ENCODE measurements around the gene PPP4R3A. TPM values are rescaled to one million over a fixed set of nuclear protein-coding genes. Genes with fewer than 3 reads are reported as not detected.

Gene PPP4R3A
- total and polyA plus RNA-seq, 10 of the 15 experiments (the other 5 are each of a cell fraction or from before 2014, with no cell fraction given) = 19.4 to 97.8 (median 62.9) TPM

DNA sequence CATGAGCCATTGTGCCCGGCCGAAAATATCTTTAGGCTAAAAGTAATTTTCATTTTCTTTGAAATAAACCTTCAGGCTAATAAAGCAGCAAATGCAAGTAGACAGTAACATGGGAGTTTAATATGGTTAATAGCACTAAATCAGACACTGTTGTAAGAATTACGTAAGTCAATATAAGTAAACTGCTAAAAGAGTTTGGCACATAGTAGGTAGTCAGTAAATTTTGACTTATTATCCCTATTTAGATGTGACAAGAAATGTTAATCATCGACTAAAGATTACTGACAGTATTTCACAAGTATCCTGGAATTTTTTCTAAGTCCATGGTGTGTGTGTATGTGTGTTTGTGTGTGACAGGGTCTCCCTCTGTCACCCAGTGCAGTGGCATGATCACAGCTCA lies 3.9 kb downstream of the PPP4R3A start:
- Histone ChIP-seq H3K27ac (ENCODE audit: control insufficient read depth, insufficient read depth) (no peak overlapping the region), H4K20me1 (ENCODE audit: control insufficient read depth, insufficient read depth) (peaks cover 6% of the 10 kb centered on the region; the same call in 1 of the 2 replicates), H3K79me2 (ENCODE audit: control insufficient read depth, insufficient read depth, low read length) (peaks cover 93% of the 10 kb centered on the region), H3K36me3 (ENCODE audit: control insufficient read depth in 2 of 2, insufficient read depth in 2 of 2, low read length in 1 of 2) (peaks cover 1 to 22% of the 10 kb centered on the region in 2 experiments; a peak in 3 of 4 replicates), H3K9ac (ENCODE audit: control insufficient read depth, insufficient read depth, low read length) (no peak overlapping the region), H3K9me3 (replicated peaks; ENCODE audit: control insufficient read depth, insufficient read depth, low read length) (no peaks in the 10 kb centered on the region; the same call in 2 of the 3 replicates), H2AFZ (ENCODE audit: control insufficient read depth, low read depth, low read length) (no peak overlapping the region), H3K4me1 (ENCODE audit: control insufficient read depth, insufficient read depth, low read length) (peaks cover 5% of the 10 kb centered on the region), H3K4me3 (peak overlapping the region; percentile 35; the same call in 1 of the 2 replicates), H3K27me3 (replicated peaks in 1 of 2; ENCODE audit: control insufficient read depth in 2 of 2, insufficient read depth in 2 of 2, low read length in 1 of 2) (no peaks in the 10 kb centered on the region), H3K4me2 (ENCODE audit: control insufficient read depth, insufficient read depth) (peak overlapping the region; percentile 67)
- TSS peak; percentile 19 for BruUV-seq (replicated peaks)
- 88% methylated on average over 4 of the region's 4 CpGs for WGBS (ENCODE audit: insufficient coverage, insufficient replicate concordance, low lambda C conversion rate, missing lambda C conversion rate)
- ATAC-seq (no peak), FAIRE-seq (no peak), DNase-seq (ENCODE audit: low read depth, low spot score) (no peak)
- ChIA-PET POLR2A (no interaction called here), CTCF (no interaction called here), RAD21 (ENCODE audit: unreplicated experiment) (interaction anchor here (1.5 kb wide), 1 partner anchor 10 kb away, joined by 3 read pairs; no protein-coding TSS in a partner anchor), SMC1A (ENCODE audit: uncharacterized antibody, unreplicated experiment) (no interaction called here)
- in situ Hi-C loops (cut with MboI) (loop anchor here (25.0 kb wide), 1 partner anchor 1119 kb away; the partner anchor contains the start of gene CALM1), intact Hi-C loops (cut with micrococcal nuclease; ENCODE audit: unreplicated experiment) (loop anchor here (10.0 kb wide), 1 partner anchor 181 kb away; no protein-coding TSS in a partner anchor)
- TF ChIP-seq, protein P1, sequence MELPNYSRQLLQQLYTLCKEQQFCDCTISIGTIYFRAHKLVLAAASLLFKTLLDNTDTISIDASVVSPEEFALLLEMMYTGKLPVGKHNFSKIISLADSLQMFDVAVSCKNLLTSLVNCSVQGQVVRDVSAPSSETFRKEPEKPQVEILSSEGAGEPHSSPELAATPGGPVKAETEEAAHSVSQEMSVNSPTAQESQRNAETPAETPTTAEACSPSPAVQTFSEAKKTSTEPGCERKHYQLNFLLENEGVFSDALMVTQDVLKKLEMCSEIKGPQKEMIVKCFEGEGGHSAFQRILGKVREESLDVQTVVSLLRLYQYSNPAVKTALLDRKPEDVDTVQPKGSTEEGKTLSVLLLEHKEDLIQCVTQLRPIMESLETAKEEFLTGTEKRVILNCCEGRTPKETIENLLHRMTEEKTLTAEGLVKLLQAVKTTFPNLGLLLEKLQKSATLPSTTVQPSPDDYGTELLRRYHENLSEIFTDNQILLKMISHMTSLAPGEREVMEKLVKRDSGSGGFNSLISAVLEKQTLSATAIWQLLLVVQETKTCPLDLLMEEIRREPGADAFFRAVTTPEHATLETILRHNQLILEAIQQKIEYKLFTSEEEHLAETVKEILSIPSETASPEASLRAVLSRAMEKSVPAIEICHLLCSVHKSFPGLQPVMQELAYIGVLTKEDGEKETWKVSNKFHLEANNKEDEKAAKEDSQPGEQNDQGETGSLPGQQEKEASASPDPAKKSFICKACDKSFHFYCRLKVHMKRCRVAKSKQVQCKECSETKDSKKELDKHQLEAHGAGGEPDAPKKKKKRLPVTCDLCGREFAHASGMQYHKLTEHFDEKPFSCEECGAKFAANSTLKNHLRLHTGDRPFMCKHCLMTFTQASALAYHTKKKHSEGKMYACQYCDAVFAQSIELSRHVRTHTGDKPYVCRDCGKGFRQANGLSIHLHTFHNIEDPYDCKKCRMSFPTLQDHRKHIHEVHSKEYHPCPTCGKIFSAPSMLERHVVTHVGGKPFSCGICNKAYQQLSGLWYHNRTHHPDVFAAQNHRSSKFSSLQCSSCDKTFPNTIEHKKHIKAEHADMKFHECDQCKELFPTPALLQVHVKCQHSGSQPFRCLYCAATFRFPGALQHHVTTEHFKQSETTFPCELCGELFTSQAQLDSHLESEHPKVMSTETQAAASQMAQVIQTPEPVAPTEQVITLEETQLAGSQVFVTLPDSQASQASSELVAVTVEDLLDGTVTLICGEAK (IDR thresholded peaks at IDR 0.05; ENCODE audit: borderline replicate concordance) = no peak
- TF ChIP-seq JUNB (IDR thresholded peaks at IDR 0.05) = no peak
- TF ChIP-seq, protein P2, sequence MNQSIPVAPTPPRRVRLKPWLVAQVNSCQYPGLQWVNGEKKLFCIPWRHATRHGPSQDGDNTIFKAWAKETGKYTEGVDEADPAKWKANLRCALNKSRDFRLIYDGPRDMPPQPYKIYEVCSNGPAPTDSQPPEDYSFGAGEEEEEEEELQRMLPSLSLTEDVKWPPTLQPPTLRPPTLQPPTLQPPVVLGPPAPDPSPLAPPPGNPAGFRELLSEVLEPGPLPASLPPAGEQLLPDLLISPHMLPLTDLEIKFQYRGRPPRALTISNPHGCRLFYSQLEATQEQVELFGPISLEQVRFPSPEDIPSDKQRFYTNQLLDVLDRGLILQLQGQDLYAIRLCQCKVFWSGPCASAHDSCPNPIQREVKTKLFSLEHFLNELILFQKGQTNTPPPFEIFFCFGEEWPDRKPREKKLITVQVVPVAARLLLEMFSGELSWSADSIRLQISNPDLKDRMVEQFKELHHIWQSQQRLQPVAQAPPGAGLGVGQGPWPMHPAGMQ (IDR thresholded peaks at IDR 0.05; ENCODE audit: borderline replicate concordance) = no peak
- TF ChIP-seq, protein P3, sequence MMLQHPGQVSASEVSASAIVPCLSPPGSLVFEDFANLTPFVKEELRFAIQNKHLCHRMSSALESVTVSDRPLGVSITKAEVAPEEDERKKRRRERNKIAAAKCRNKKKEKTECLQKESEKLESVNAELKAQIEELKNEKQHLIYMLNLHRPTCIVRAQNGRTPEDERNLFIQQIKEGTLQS (IDR thresholded peaks at IDR 0.05; ENCODE audit: borderline replicate concordance, extremely low read depth, low read depth, low read length) = no peak
- TF ChIP-seq, protein P4, sequence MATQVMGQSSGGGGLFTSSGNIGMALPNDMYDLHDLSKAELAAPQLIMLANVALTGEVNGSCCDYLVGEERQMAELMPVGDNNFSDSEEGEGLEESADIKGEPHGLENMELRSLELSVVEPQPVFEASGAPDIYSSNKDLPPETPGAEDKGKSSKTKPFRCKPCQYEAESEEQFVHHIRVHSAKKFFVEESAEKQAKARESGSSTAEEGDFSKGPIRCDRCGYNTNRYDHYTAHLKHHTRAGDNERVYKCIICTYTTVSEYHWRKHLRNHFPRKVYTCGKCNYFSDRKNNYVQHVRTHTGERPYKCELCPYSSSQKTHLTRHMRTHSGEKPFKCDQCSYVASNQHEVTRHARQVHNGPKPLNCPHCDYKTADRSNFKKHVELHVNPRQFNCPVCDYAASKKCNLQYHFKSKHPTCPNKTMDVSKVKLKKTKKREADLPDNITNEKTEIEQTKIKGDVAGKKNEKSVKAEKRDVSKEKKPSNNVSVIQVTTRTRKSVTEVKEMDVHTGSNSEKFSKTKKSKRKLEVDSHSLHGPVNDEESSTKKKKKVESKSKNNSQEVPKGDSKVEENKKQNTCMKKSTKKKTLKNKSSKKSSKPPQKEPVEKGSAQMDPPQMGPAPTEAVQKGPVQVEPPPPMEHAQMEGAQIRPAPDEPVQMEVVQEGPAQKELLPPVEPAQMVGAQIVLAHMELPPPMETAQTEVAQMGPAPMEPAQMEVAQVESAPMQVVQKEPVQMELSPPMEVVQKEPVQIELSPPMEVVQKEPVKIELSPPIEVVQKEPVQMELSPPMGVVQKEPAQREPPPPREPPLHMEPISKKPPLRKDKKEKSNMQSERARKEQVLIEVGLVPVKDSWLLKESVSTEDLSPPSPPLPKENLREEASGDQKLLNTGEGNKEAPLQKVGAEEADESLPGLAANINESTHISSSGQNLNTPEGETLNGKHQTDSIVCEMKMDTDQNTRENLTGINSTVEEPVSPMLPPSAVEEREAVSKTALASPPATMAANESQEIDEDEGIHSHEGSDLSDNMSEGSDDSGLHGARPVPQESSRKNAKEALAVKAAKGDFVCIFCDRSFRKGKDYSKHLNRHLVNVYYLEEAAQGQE (IDR thresholded peaks at IDR 0.05; ENCODE audit: low read depth, low read length) = no peak
- no peak for TF ChIP-seq NR2C2 (IDR thresholded peaks at IDR 0.05; ENCODE audit: borderline replicate concordance, control insufficient read depth, insufficient read length, low read depth)
- TF ChIP-seq JUND (IDR thresholded peaks at IDR 0.05; ENCODE audit: low read depth, low read length) = no peak
- no peak for TF ChIP-seq ZNF217 (IDR thresholded peaks at IDR 0.05)
- no peak for TF ChIP-seq CHD2 (IDR thresholded peaks at IDR 0.05; ENCODE audit: borderline replicate concordance, low read depth, low read length)
- TF ChIP-seq LARP7 (IDR thresholded peaks at IDR 0.05) = no peak
- no peak for TF ChIP-seq NFIC (IDR thresholded peaks at IDR 0.05; ENCODE audit: low read depth, low read length)
- no peak for TF ChIP-seq TCF3 (IDR thresholded peaks at IDR 0.05; ENCODE audit: borderline replicate concordance, insufficient read depth, low read depth, low read length)
- no peak for TF ChIP-seq SMAD5 (IDR thresholded peaks at IDR 0.05; ENCODE audit: low read depth)
- no peak for TF ChIP-seq TARDBP (IDR thresholded peaks at IDR 0.05; ENCODE audit: borderline replicate concordance)
- no peak for TF ChIP-seq RFX5 (IDR thresholded peaks at IDR 0.05; ENCODE audit: low read depth, low read length)

Data from GM12878 (cell line).